H9 (cell line): Measurements from ENCODE around the gene PRMT2. TPM values are rescaled to one million over a fixed set of nuclear protein-coding genes. Genes with fewer than 3 reads are reported as not detected.

Experiments used
- DNase-seq: peaks from one replicate; pipeline ENCODE4 v3.0.0-alpha.2; 2017
- H2AFZ ChIP-seq: one replicate; pipeline ENCODE4 v1.6.1; 2013; ENCODE audit warnings: mild to moderate bottlenecking, low read length, control low read depth, moderate library complexity
- H2AK5ac ChIP-seq: 2 replicates; pipeline ENCODE4 v1.6.1; 2013; ENCODE audit warnings: low read length, control low read depth, mixed read lengths; ENCODE audit not compliant: insufficient read length
- H2BK120ac ChIP-seq: one replicate; pipeline ENCODE4 v1.6.1; 2013; ENCODE audit warnings: low read depth, mild to moderate bottlenecking, low read length, control low read depth, inconsistent platforms; ENCODE audit not compliant: poor library complexity, severe bottlenecking
- H2BK12ac ChIP-seq: 2 replicates; pipeline ENCODE4 v1.6.1; 2013; ENCODE audit warnings: low read length, control low read depth, mixed read lengths, low read depth; ENCODE audit not compliant: insufficient read length
- H2BK15ac ChIP-seq: 2 replicates; pipeline ENCODE4 v1.6.1; 2013; ENCODE audit warnings: low read depth, low read length, control low read depth
- H2BK20ac ChIP-seq: one replicate; pipeline ENCODE4 v1.6.1; 2013; ENCODE audit warnings: low read depth, mild to moderate bottlenecking, low read length, control low read depth, inconsistent platforms; ENCODE audit not compliant: poor library complexity, severe bottlenecking
- H2BK5ac ChIP-seq: 2 replicates; pipeline ENCODE4 v1.6.1; 2013; ENCODE audit warnings: low read length, control low read depth, mixed read lengths; ENCODE audit not compliant: insufficient read length
- H3K14ac ChIP-seq: 2 replicates; pipeline ENCODE4 v1.6.1; 2013; ENCODE audit warnings: low read length, control low read depth; ENCODE audit not compliant: insufficient read depth
- H3K18ac ChIP-seq: 2 replicates; pipeline ENCODE4 v1.6.1; 2013; ENCODE audit warnings: low read depth, mild to moderate bottlenecking, mixed read lengths, low read length, control low read depth; ENCODE audit not compliant: insufficient read length
- H3K23ac ChIP-seq: 2 replicates; pipeline ENCODE4 v1.6.1; 2013; ENCODE audit warnings: low read length, control low read depth, mixed read lengths, low read depth; ENCODE audit not compliant: insufficient read length
- H3K23me2 ChIP-seq: 2 replicates; pipeline ENCODE4 v1.6.1; 2013; ENCODE audit warnings: low read depth, mild to moderate bottlenecking, mixed read lengths, low read length, control low read depth; ENCODE audit not compliant: insufficient read length, poor library complexity, severe bottlenecking
- H3K27ac ChIP-seq: 2 replicates; pipeline ENCODE4 v1.5.1; 2013; ENCODE audit warnings: low read length, control low read depth, mixed read lengths, low read depth; ENCODE audit not compliant: insufficient read length
- H3K27me3 ChIP-seq: 2 replicates; pipeline ENCODE4 v1.6.1; 2013; ENCODE audit warnings: low read length, control low read depth, inconsistent platforms; ENCODE audit not compliant: insufficient read depth
- H3K4ac ChIP-seq: 2 replicates; pipeline ENCODE4 v1.6.1; 2013; ENCODE audit warnings: low read depth, mild to moderate bottlenecking, control low read depth, inconsistent platforms, low read length, moderate library complexity
- H3K4me1 ChIP-seq: 2 replicates; pipeline ENCODE4 v1.6.1; 2013; ENCODE audit warnings: low read length, control low read depth, inconsistent platforms; ENCODE audit not compliant: insufficient read depth
- H3K4me2 ChIP-seq: 2 replicates; pipeline ENCODE4 v1.6.1; 2013; ENCODE audit warnings: low read length, control low read depth, mixed read lengths; ENCODE audit not compliant: insufficient read length, insufficient read depth
- H3K56ac ChIP-seq: 2 replicates; pipeline ENCODE4 v1.6.1; 2013; ENCODE audit warnings: low read depth, mild to moderate bottlenecking, mixed read lengths, low read length, control low read depth; ENCODE audit not compliant: insufficient read length
- H3K79me1 ChIP-seq: 2 replicates; pipeline ENCODE4 v1.6.1; 2013; ENCODE audit warnings: low read depth, mild to moderate bottlenecking, moderate library complexity, low read length, control low read depth, inconsistent platforms; ENCODE audit not compliant: insufficient read depth, poor library complexity, severe bottlenecking
- H3K79me2 ChIP-seq: 2 replicates; pipeline ENCODE4 v1.6.1; 2013; ENCODE audit warnings: low read length, control low read depth, inconsistent platforms; ENCODE audit not compliant: insufficient read depth
- H3K9ac ChIP-seq: 2 replicates; pipeline ENCODE4 v1.6.1; 2013; ENCODE audit warnings: low read length, control low read depth, mixed read lengths; ENCODE audit not compliant: insufficient read length; ENCODE audit errors: extremely low read depth
- H3K9me3 ChIP-seq: one replicate; pipeline ENCODE4 v1.6.1; 2013; ENCODE audit warnings: low read depth, low read length, inconsistent platforms; ENCODE audit not compliant: control insufficient read depth
- H3T11ph ChIP-seq: one replicate; pipeline ENCODE4 v1.6.1; 2013; ENCODE audit warnings: mild to moderate bottlenecking, low read length, control low read depth, inconsistent platforms
- H4K20me1 ChIP-seq: one replicate; pipeline ENCODE4 v1.6.1; 2013; ENCODE audit not compliant: control insufficient read depth, insufficient read length, insufficient read depth
- H4K5ac ChIP-seq: 2 replicates; pipeline ENCODE4 v1.6.1; 2013; ENCODE audit warnings: low read depth, mild to moderate bottlenecking, mixed read lengths, low read length, control low read depth; ENCODE audit not compliant: insufficient read length
- H4K8ac ChIP-seq: replicated peaks from 2 replicates; pipeline ENCODE4 v1.6.1; 2013; ENCODE audit warnings: low read length, control low read depth, mixed read lengths, low read depth; ENCODE audit not compliant: insufficient read length
- H4K91ac ChIP-seq: 2 replicates; pipeline ENCODE4 v1.6.1; 2013; ENCODE audit warnings: low read depth, mild to moderate bottlenecking, moderate library complexity, mixed read lengths, low read length, control low read depth; ENCODE audit not compliant: insufficient read length
- H3K27ac Mint-ChIP-seq, 3 experiments: 2 replicates in 2 of 3; 3 replicates in 1 of 3; pipeline ENCODE4 v1.8.0; 2020 to 2021; ENCODE audit warnings: mixed read lengths in 3 of 3, mild to moderate bottlenecking in 1 of 3, moderate library complexity in 1 of 3
- H3K27me3 Mint-ChIP-seq: 2 replicates; pipeline ENCODE4 v1.8.0; 2021; ENCODE audit warnings: low read depth, mild to moderate bottlenecking, moderate library complexity, mixed read lengths
- H3K36me3 Mint-ChIP-seq, 3 experiments: 2 replicates in 2 of 3; 3 replicates in 1 of 3; pipeline ENCODE4 v1.8.0; 2020 to 2021; ENCODE audit warnings: low read depth in 3 of 3, mixed read lengths in 3 of 3; ENCODE audit not compliant: insufficient read depth in 1 of 3
- H3K4me1 Mint-ChIP-seq, 2 experiments: 2 replicates each; pipeline ENCODE4 v1.8.0; 2020; ENCODE audit warnings: mixed read lengths in 2 of 2
- H3K4me3 Mint-ChIP-seq, 2 experiments: 2 replicates in 1 of 2; 3 replicates in 1 of 2; pipeline ENCODE4 v1.8.0; 2020 to 2021; ENCODE audit warnings: mild to moderate bottlenecking in 2 of 2, mixed read lengths in 2 of 2, moderate library complexity in 1 of 2
- H3K9me3 Mint-ChIP-seq, 2 experiments: 2 replicates in 1 of 2; 3 replicates in 1 of 2; pipeline ENCODE4 v1.8.0; 2020; ENCODE audit warnings: mild to moderate bottlenecking in 2 of 2, mixed read lengths in 2 of 2, moderate library complexity in 1 of 2
- WGBS: extraction: QIAGEN DNeasy Blood & Tissue Kit; methylation state at CpG from one replicate; pipeline ENCODE4 v1.1.7; 2013; ENCODE audit warnings: missing lambda C conversion rate, low lambda C conversion rate, mixed read lengths; ENCODE audit not compliant: insufficient read length; ENCODE audit errors: extremely low coverage; 5-methylcytosine and 5-hydroxymethylcytosine counted together
- total RNA-seq: library from RNA; stranded (reverse); gene quantifications from 2 replicates; pipeline ENCODE4 v1.2.1, GENCODE V29; 2021
- TF ChIP-seq, protein P1 (sequence below): fragments of 200-600 bp; sonication (generic); conservative IDR thresholded peaks from 3 replicates; pipeline ENCODE4 v1.8.0; 2021; ENCODE audit warnings: antibody characterized with exemption, mild to moderate bottlenecking

PRMT2 gene
- total RNA-seq, 1 experiment from 2014 or later, result 53.7 TPM

DNA sequence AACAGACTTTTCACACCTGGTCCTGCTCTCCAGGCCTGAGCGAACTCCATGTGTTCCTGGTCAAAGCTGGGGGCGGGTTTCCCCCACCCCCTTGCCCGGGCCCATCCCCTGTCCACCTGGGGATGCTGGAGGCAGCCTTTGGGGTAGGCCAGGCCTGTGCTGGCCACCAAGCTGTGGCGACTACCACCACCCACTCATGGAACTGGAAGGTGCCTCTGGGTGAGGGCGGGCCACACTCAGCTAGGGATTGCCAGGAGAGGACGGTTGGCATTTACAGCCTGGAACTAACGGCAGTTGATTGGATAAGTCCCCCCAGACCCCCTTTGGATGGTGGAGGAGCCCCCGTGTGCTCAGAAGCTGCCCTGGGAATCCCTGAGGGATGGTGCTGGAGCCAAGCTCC, 38.4 kb upstream of the PRMT2 start:
- Histone ChIP-seq H3K56ac (no peak overlapping the region), H3K27ac (no peak overlapping the region), H2AK5ac (no peak overlapping the region), H3K23ac (no peak overlapping the region), H4K91ac (no peak overlapping the region), H2BK120ac (no peak overlapping the region), H3K4me1 (no peaks in the 10 kb centered on the region), H3T11ph (no peak overlapping the region), H3K79me1 (no peaks in the 10 kb centered on the region), H3K4me2 (no peak overlapping the region), H4K20me1 (no peaks in the 10 kb centered on the region), H3K4ac (no peak overlapping the region), H2BK5ac (no peak overlapping the region), H4K5ac (no peak overlapping the region), H3K23me2 (no peaks in the 10 kb centered on the region), H3K9me3 (peaks cover 19% of the 10 kb centered on the region), H3K9ac (no peak overlapping the region), H3K27me3 (no peaks in the 10 kb centered on the region; the same call in 1 of the 2 replicates), H2AFZ (no peak overlapping the region), H2BK15ac (no peak overlapping the region), H3K14ac (no peak overlapping the region), H3K18ac (no peak overlapping the region), H4K8ac (no peak overlapping the region), H2BK12ac (no peak overlapping the region), H3K79me2 (no peaks in the 10 kb centered on the region), H2BK20ac (no peak overlapping the region)
- TF ChIP-seq, protein P1, sequence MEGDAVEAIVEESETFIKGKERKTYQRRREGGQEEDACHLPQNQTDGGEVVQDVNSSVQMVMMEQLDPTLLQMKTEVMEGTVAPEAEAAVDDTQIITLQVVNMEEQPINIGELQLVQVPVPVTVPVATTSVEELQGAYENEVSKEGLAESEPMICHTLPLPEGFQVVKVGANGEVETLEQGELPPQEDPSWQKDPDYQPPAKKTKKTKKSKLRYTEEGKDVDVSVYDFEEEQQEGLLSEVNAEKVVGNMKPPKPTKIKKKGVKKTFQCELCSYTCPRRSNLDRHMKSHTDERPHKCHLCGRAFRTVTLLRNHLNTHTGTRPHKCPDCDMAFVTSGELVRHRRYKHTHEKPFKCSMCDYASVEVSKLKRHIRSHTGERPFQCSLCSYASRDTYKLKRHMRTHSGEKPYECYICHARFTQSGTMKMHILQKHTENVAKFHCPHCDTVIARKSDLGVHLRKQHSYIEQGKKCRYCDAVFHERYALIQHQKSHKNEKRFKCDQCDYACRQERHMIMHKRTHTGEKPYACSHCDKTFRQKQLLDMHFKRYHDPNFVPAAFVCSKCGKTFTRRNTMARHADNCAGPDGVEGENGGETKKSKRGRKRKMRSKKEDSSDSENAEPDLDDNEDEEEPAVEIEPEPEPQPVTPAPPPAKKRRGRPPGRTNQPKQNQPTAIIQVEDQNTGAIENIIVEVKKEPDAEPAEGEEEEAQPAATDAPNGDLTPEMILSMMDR, result no peak
- peaks cover 24 to 27% of the 10 kb centered on the region in 2 experiments for H3K9me3 Mint-ChIP-seq
- H3K27ac Mint-ChIP-seq, result no peak overlapping the region
- H3K4me1 Mint-ChIP-seq, result no peaks in the 10 kb centered on the region
- WGBS, result no CpG with 5 or more reads among the region's 8 CpGs
- H3K27me3 Mint-ChIP-seq, result peaks cover 3% of the 10 kb centered on the region; the same call in 1 of the 2 replicates
- peaks cover 6 to 17% (median 15%) of the 10 kb centered on the region in 3 experiments for H3K36me3 Mint-ChIP-seq
- no peak for DNase-seq
- H3K4me3 Mint-ChIP-seq, result no peak overlapping the region
